GM12878 (cell line): Measurements from ENCODE around the gene GCK. TPM values are rescaled to one million over a fixed set of nuclear protein-coding genes. Genes with fewer than 3 reads are reported as not detected.

Experiments used
- ATAC-seq: fragments of 200-7000 bp; cut with Tn5 transposase; 3 replicates; pipeline ENCODE4 v1.9.1; 2020; ENCODE audit warnings: mild to moderate bottlenecking, moderate library complexity
- BruUV-seq: library from RNA; stranded (reverse); fragments of 400-500 nt; replicated peaks from 2 replicates; lab custom pipeline; 2021; lab: Mats Ljungman, UMichigan
- CTCF ChIA-PET: fragments of 300-600 bp; sonication (Branson Sonifier 250); formaldehyde crosslinking; extraction: SDS; loops from one replicate; lab custom pipeline; 2021; ENCODE audit warnings: inconsistent platforms; lab: Yijun Ruan, JAX
- POLR2A ChIA-PET: fragments of 350-600 bp; formaldehyde crosslinking; extraction: SDS; loops from one replicate; lab custom pipeline; 2021; ENCODE audit warnings: inconsistent platforms; lab: Charles Lee
- RAD21 ChIA-PET: fragments of 300-600 bp; sonication (Branson Sonifier 250); formaldehyde crosslinking; loops from one replicate; lab custom pipeline; 2023; ENCODE audit warnings: antibody characterized with exemption; ENCODE audit not compliant: unreplicated experiment; lab: Charles Lee
- SMC1A ChIA-PET: fragments of 300-600 bp; sonication (Branson Sonifier 250); formaldehyde crosslinking; loops from one replicate; lab custom pipeline; 2023; ENCODE audit not compliant: unreplicated experiment, uncharacterized antibody; lab: Charles Lee
- DNase-seq: peaks from one replicate; pipeline ENCODE4 v3.0.0-alpha.2; 2011; ENCODE audit warnings: low read depth, low spot score
- FAIRE-seq: peaks from 3 replicates; lab custom pipeline; 2011; peaks lifted over from hg19 to GRCh38; lab: Jason Lieb, UNC
- H2AFZ ChIP-seq: 2 replicates; pipeline ENCODE4 v1.6.0; 2011; ENCODE audit warnings: low read depth, low read length, control low read depth; ENCODE audit not compliant: control insufficient read depth
- H3K27ac ChIP-seq: 2 replicates; pipeline ENCODE4 v1.5.1; 2011; ENCODE audit warnings: control low read depth; ENCODE audit not compliant: control insufficient read depth, insufficient read depth
- H3K27me3 ChIP-seq, 2 experiments: replicated peaks in 1 of 2; 2 replicates each; pipeline versions ENCODE4 v1.6.0 to v1.6.1; 2011; ENCODE audit warnings: low read length in 1 of 2; ENCODE audit not compliant: control insufficient read depth in 2 of 2, insufficient read depth in 2 of 2
- H3K36me3 ChIP-seq, 2 experiments: 2 replicates each; pipeline ENCODE4 v1.5.1; 2011; ENCODE audit warnings: low read length in 1 of 2; ENCODE audit not compliant: control insufficient read depth in 2 of 2, insufficient read depth in 2 of 2
- H3K4me1 ChIP-seq: 2 replicates; pipeline ENCODE4 v1.6.1; 2011; ENCODE audit warnings: mild to moderate bottlenecking, low read length, moderate library complexity, mixed read lengths; ENCODE audit not compliant: control insufficient read depth, insufficient read depth
- H3K4me2 ChIP-seq: 2 replicates; pipeline ENCODE4 v1.6.0; 2011; ENCODE audit warnings: control low read depth; ENCODE audit not compliant: control insufficient read depth, insufficient read depth
- H3K4me3 ChIP-seq: fragments of 200-600 bp; sonication (generic); 2 replicates; pipeline ENCODE4 v1.5.1; 2016
- H3K79me2 ChIP-seq: 2 replicates; pipeline ENCODE4 v1.6.0; 2011; ENCODE audit warnings: low read length; ENCODE audit not compliant: control insufficient read depth, insufficient read depth
- H3K9ac ChIP-seq: 2 replicates; pipeline ENCODE4 v1.8.0; 2011; ENCODE audit warnings: low read length, control low read depth, mixed read lengths; ENCODE audit not compliant: control insufficient read depth, insufficient read depth
- H3K9me3 ChIP-seq: replicated peaks from 3 replicates; pipeline ENCODE4 v1.5.1; 2011; ENCODE audit warnings: mild to moderate bottlenecking, low read length; ENCODE audit not compliant: control insufficient read depth, insufficient read depth
- H4K20me1 ChIP-seq: 2 replicates; pipeline ENCODE4 v1.6.0; 2011; ENCODE audit not compliant: control insufficient read depth, insufficient read depth
- BCLAF1 ChIP-seq: fragments of 450-650 bp; IDR thresholded peaks from 2 replicates; pipeline ENCODE4 v1.6.1; 2017; ENCODE audit warnings: antibody characterized with exemption, mild to moderate bottlenecking, moderate library complexity
- CHD2 ChIP-seq: IDR thresholded peaks from 2 replicates; pipeline ENCODE4 v1.6.1; 2011; ENCODE audit warnings: low read depth, low read length, improper control_type of control experiment, borderline replicate concordance
- CHD4 ChIP-seq: fragments of 200-600 bp; sonication (generic); IDR thresholded peaks from 2 replicates; pipeline ENCODE4 v1.6.1; 2016; ENCODE audit warnings: mild to moderate bottlenecking
- CREB1 ChIP-seq: IDR thresholded peaks from 2 replicates; pipeline ENCODE4 v1.6.1; 2012; ENCODE audit warnings: low read depth, mild to moderate bottlenecking, inconsistent platforms
- DPF2 ChIP-seq: fragments of 450-650 bp; IDR thresholded peaks from 2 replicates; pipeline ENCODE4 v1.6.1; 2017; ENCODE audit warnings: mild to moderate bottlenecking
- EED ChIP-seq: sonication (generic); IDR thresholded peaks from 2 replicates; pipeline ENCODE4 v1.6.1; 2016; ENCODE audit warnings: antibody characterized with exemption, low read depth
- ESRRA ChIP-seq: IDR thresholded peaks from 2 replicates; pipeline ENCODE4 v1.6.1; 2012; ENCODE audit warnings: mild to moderate bottlenecking, low read length, improper control_type of control experiment
- EZH2 ChIP-seq: IDR thresholded peaks from 2 replicates; pipeline ENCODE4 v1.6.1; 2012; ENCODE audit warnings: low read depth, mild to moderate bottlenecking, control low read depth, inconsistent platforms, low read length, borderline replicate concordance; ENCODE audit not compliant: control insufficient read depth
- FOXK2 ChIP-seq: fragments of 450-650 bp; IDR thresholded peaks from 2 replicates; pipeline ENCODE4 v1.6.1; 2017; ENCODE audit warnings: mild to moderate bottlenecking, moderate library complexity
- IKZF2 ChIP-seq, 2 experiments: fragments of 450-650 bp; IDR thresholded peaks; 2 replicates each; pipeline ENCODE4 v1.6.1; 2017; ENCODE audit warnings: mild to moderate bottlenecking in 2 of 2, moderate library complexity in 2 of 2
- MTA2 ChIP-seq: fragments of 450-650 bp; IDR thresholded peaks from 2 replicates; pipeline ENCODE4 v1.6.1; 2016; ENCODE audit warnings: low read depth, mild to moderate bottlenecking, moderate library complexity
- MYB ChIP-seq: fragments of 150-350 bp; IDR thresholded peaks from 2 replicates; pipeline ENCODE4 v1.6.1; 2014; ENCODE audit warnings: mild to moderate bottlenecking, low read depth, low read length, borderline replicate concordance
- NFIC ChIP-seq: IDR thresholded peaks from 2 replicates; pipeline ENCODE4 v1.6.1; 2012; ENCODE audit warnings: low read depth, mild to moderate bottlenecking, inconsistent platforms, low read length, moderate library complexity
- NFYA ChIP-seq: IDR thresholded peaks from 2 replicates; pipeline ENCODE4 v1.6.1; 2011; ENCODE audit warnings: low read depth, mild to moderate bottlenecking, low read length, improper control_type of control experiment, borderline replicate concordance
- POU2F2 ChIP-seq: IDR thresholded peaks from 3 replicates; pipeline ENCODE4 v1.6.1; 2011; ENCODE audit warnings: low read depth, mild to moderate bottlenecking, low read length, borderline replicate concordance
- RBBP5 ChIP-seq: fragments of 200-600 bp; sonication (generic); conservative IDR thresholded peaks from 2 replicates; pipeline ENCODE4 v1.6.1; 2016
- TCF3 ChIP-seq: IDR thresholded peaks from 2 replicates; pipeline ENCODE4 v1.6.1; 2012; ENCODE audit warnings: low read depth, mild to moderate bottlenecking, low read length, borderline replicate concordance; ENCODE audit not compliant: insufficient read depth
- TCF7 ChIP-seq: IDR thresholded peaks from 2 replicates; pipeline ENCODE4 v1.6.1; 2014; ENCODE audit warnings: antibody characterized with exemption, borderline replicate concordance
- ZNF384 ChIP-seq: IDR thresholded peaks from 2 replicates; pipeline ENCODE4 v1.6.1; 2012; ENCODE audit warnings: low read depth, mild to moderate bottlenecking, low read length, improper control_type of control experiment, borderline replicate concordance
- WGBS: methylation state at CpG from one replicate; pipeline ENCODE4 v1.1.6; 2016; ENCODE audit warnings: low lambda C conversion rate; ENCODE audit not compliant: insufficient replicate concordance, insufficient coverage; ENCODE audit errors: missing lambda C conversion rate; 5-methylcytosine and 5-hydroxymethylcytosine counted together
- in situ Hi-C: fragments of 300-500 bp; cut with MboI; formaldehyde crosslinking; loops from 9 replicates; pipeline ENCODE4 v1.14.3; 2018; ENCODE audit warnings: mixed read lengths
- intact Hi-C: fragments of 100-400 bp; cut with micrococcal nuclease; formaldehyde crosslinking; loops from one replicate; pipeline ENCODE4 v1.14.2; 2022; ENCODE audit not compliant: unreplicated experiment
- polyA plus RNA-seq, 11 experiments: library from polyadenylated mRNA; depleted of rRNA in 4 of 11; unstranded in 6 of 11; stranded (reverse) in 5 of 11; fragments of >200 nt; fragmentation: Nextera tagmentation in 4 of 11; fragmentation: Illumina TruSeq in 1 of 11; extraction: Ambion mirVana in 4 of 11; extraction: Trizol in 1 of 11; gene quantifications; 1 replicate in 1 of 11; 2 replicates in 10 of 11; pipeline versions ENCODE4 v1.2.1 to v1.2.3, GENCODE V29; 2011 to 2016; ENCODE audit warnings: inconsistent platforms in 2 of 11, missing spikeins in 2 of 11, low read depth in 1 of 11
- total RNA-seq, 4 experiments: library from RNA; depleted of rRNA in 3 of 4; stranded (reverse); fragments of >200 nt in 3 of 4; fragmentation: Illumina TruSeq in 1 of 4; extraction: Trizol in 1 of 4; gene quantifications; 2 replicates each; pipeline versions ENCODE4 v1.2.1 to v1.2.3, GENCODE V29; 2013 to 2021
- TF ChIP-seq, protein P1 (sequence below): fragments of 450-650 bp; IDR thresholded peaks from 2 replicates; pipeline ENCODE4 v1.6.1; 2016; ENCODE audit warnings: mild to moderate bottlenecking

GCK gene
- total and polyA plus RNA-seq, 10 of the 15 experiments (the other 5 are each of a cell fraction or from before 2014, with no cell fraction given), result 0.06 to 0.16 TPM; not detected in 8

DNA sequence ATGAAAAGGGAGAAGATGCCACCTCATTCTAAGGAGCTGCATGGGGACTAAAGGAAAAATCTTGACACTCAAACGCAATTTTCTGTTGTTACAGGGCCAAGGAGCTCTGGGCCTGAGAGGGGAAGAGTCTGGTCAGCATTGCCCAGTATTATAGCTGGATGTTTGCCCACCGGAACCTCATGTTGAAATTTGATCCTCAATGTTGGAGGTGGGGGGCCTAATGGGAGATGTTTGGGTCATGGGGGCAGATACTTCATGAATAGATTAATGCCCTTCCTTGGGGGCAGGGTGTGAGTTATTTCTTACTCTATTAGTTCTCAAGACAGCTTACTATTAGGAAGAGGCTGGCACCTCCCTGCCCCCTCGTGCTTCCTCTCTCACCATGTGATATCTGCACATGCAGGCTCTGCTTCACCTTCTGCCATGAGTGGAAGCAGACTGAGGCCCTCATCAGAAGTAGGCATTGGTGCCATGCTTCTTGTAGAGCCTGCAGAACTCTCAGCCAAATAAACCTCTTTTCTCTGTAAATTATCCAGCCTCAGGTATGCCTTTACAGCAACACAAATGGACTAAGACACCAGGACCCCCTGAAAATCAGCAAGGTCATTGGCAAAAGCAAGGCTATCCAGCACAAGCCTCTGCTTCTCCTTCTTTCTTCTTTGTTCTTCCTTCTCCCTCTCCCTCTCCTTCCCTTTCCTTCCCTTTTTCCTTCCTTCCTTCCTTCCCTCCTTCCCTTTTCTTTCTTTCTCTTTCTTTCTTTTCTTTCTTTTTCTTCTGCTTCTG, 15.1 kb downstream of the GCK start (continued):
- TF ChIP-seq CREB1 (no peak), CHD2 (no peak), ZNF384 (no peak), FOXK2 (no peak), CHD4 (no peak)

DNA sequence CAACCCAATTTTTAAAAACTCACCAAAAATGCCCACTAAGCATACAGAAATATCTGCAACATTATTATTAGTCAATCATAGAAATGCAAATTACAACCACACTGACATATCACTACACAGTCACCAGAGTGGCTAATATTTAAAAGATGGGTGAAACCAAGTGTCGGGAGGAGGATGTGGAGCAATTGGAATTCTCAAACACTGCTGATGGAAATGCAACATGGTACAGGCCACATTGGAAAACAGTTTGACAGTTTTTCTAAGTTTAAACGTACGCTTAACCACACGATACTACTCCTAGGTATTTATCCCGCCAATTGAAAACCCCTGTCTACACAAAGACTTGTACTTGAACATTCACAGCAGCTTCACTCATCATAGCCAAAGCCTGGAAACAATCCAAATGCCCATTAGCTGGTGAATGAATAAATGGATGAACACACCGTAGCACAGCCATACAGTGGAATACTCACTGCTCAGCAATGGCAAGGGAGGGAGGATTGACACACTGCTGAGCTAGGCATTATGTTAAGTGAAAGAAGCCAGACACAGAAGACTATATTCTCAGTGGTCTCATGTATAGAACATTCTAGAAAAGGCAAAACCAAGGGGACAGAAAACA, 16.3 kb downstream of the GCK start:
- Histone ChIP-seq H3K9ac (no peak overlapping the region), H3K79me2 (no peaks in the 10 kb centered on the region), H2AFZ (no peak overlapping the region), H4K20me1 (no peaks in the 10 kb centered on the region), H3K27me3 (peaks cover 0 to 2% of the 10 kb centered on the region in 2 experiments; a peak in 2 of 4 replicates), H3K9me3 (no peaks in the 10 kb centered on the region), H3K27ac (no peak overlapping the region), H3K4me3 (no peak overlapping the region), H3K4me1 (no peaks in the 10 kb centered on the region), H3K4me2 (no peak overlapping the region), H3K36me3 (no peaks in the 10 kb centered on the region)
- TF ChIP-seq NFYA (no peak), TCF3 (no peak), DPF2 (no peak), RBBP5 (no peak), ESRRA (no peak), MTA2 (no peak), POU2F2 (no peak), BCLAF1 (no peak), IKZF2 (IDR thresholded peaks at IDR 0.05) (no peak), NFIC (no peak), MYB (no peak), EED (no peak), EZH2 (no peak), ZNF384 (no peak), TCF7 (no peak)
- TF ChIP-seq, protein P1, sequence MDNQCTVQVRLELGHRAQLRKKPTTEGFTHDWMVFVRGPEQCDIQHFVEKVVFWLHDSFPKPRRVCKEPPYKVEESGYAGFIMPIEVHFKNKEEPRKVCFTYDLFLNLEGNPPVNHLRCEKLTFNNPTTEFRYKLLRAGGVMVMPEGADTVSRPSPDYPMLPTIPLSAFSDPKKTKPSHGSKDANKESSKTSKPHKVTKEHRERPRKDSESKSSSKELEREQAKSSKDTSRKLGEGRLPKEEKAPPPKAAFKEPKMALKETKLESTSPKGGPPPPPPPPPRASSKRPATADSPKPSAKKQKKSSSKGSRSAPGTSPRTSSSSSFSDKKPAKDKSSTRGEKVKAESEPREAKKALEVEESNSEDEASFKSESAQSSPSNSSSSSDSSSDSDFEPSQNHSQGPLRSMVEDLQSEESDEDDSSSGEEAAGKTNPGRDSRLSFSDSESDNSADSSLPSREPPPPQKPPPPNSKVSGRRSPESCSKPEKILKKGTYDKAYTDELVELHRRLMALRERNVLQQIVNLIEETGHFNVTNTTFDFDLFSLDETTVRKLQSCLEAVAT, result no peak
- ATAC-seq, result no peak
- intact Hi-C loops, result no loop called here
- SMC1A ChIA-PET, result interaction anchor here (0.5 kb wide), 1 partner anchor 1491 kb away, joined by 3 read pairs; no protein-coding TSS in a partner anchor
- in situ Hi-C loops, result no loop called here
- CTCF ChIA-PET, result interaction anchor here (0.8 to 1.0 kb wide), 2 partner anchors 42 to 362 kb away, joined by 3 read pairs; no protein-coding TSS in a partner anchor
- no peak for FAIRE-seq
- WGBS, result 54% methylated on average over 6 of the region's 6 CpGs
- POLR2A ChIA-PET, result no interaction called here
- no peak for DNase-seq
- RAD21 ChIA-PET, result no interaction called here
- no TSS peak for BruUV-seq
